Measurements from ENCODE around the gene CD53.

The CD53 gene

DNA sequence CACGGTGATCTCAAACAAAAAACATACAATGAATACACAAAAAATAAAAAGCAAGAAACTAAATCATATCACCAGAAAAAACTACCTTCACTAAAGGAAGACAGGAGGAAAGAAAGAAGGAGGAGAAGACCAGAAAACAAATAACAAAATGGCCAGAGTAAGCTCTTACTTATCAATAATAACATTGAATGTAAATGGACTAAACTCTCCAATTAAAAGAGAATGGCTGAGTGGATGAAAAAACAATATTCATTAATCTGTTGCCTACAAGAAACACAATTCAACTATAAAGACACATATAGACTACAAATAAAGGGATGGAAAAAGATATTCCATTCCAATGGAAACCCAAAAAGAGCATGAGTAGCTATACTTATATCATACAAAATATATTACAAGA is 63.6 kb downstream of the CD53 start:
- no peaks in the 10 kb centered on the region for H3K9me3 ChIP-seq
- H3K27me3 ChIP-seq, result no peaks in the 10 kb centered on the region
- no peaks in the 10 kb centered on the region for H3K36me3 ChIP-seq
- no peaks in the 10 kb centered on the region for H3K4me1 ChIP-seq (ENCODE audit: control insufficient read depth in 1 of 2, insufficient read depth in 1 of 2, low read depth in 1 of 2, low read length in 1 of 2)
- TF ChIP-seq, protein P1, sequence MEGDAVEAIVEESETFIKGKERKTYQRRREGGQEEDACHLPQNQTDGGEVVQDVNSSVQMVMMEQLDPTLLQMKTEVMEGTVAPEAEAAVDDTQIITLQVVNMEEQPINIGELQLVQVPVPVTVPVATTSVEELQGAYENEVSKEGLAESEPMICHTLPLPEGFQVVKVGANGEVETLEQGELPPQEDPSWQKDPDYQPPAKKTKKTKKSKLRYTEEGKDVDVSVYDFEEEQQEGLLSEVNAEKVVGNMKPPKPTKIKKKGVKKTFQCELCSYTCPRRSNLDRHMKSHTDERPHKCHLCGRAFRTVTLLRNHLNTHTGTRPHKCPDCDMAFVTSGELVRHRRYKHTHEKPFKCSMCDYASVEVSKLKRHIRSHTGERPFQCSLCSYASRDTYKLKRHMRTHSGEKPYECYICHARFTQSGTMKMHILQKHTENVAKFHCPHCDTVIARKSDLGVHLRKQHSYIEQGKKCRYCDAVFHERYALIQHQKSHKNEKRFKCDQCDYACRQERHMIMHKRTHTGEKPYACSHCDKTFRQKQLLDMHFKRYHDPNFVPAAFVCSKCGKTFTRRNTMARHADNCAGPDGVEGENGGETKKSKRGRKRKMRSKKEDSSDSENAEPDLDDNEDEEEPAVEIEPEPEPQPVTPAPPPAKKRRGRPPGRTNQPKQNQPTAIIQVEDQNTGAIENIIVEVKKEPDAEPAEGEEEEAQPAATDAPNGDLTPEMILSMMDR (IDR thresholded peaks at IDR 0.05), result no peak
- no peak overlapping the region for H3K27ac ChIP-seq
- no peak overlapping the region for H3K4me3 ChIP-seq (ENCODE audit: low read depth in 1 of 2, low read length in 1 of 2)

DNA sequence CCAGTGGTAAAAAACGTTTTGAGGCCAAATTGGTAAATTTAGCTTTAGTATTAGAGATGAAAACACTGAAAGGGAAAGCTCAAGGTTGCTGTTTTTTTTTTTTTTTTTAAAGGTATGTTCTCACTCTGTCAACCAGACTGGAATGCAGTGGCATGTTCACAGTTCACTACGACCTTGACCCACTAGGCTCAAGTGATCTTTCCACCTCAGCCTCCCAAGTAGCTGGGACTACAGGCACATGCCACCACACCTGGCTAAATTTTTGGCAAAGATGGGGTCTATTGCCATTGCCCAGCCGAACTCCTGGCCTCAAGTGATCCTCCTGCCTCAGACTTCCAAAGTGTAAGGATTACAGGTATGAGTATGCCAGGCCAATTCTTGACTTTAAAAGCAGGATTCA is 71.9 kb downstream of the CD53 start:
- Histone ChIP-seq H3K4me1 (ENCODE audit: control insufficient read depth in 1 of 2, insufficient read depth in 1 of 2, low read depth in 1 of 2, low read length in 1 of 2) (peaks cover 0 to 4% of the 10 kb centered on the region in 2 experiments), H3K27me3 (peaks cover 7% of the 10 kb centered on the region), H3K4me3 (ENCODE audit: low read depth in 1 of 2, low read length in 1 of 2) (no peak overlapping the region), H3K27ac (no peak overlapping the region), H3K9me3 (no peaks in the 10 kb centered on the region), H3K36me3 (peaks cover 15% of the 10 kb centered on the region)
- TF ChIP-seq, protein P1 (IDR thresholded peaks at IDR 0.05), result no peak

DNA sequence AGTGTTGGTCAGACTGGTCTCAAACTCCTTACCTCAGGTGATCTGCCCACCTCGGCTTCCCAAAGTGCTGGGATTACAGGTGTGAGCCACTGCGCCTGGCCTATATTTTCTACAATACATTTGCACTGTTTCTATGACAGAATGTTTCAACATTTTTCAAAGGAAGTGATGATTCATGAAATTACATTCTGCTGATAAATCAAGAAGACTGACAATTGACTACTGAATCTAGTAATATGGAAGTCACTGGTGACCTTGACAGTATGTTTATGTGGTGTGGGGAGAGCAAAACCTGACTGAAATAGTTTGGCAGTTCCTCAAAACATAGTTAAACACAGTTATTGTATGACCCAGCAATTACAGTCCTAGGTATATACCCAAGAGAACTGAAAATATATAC is 72.7 kb downstream of the CD53 start:
- H3K36me3 ChIP-seq, result peaks cover 16% of the 10 kb centered on the region
- TF ChIP-seq, protein P1 (IDR thresholded peaks at IDR 0.05), result no peak
- H3K4me1 ChIP-seq (ENCODE audit: control insufficient read depth in 1 of 2, insufficient read depth in 1 of 2, low read depth in 1 of 2, low read length in 1 of 2), result peaks cover 0 to 5% of the 10 kb centered on the region in 2 experiments
- no peaks in the 10 kb centered on the region for H3K9me3 ChIP-seq
- peaks cover 7% of the 10 kb centered on the region for H3K27me3 ChIP-seq
- H3K27ac ChIP-seq, result no peak overlapping the region
- H3K4me3 ChIP-seq (ENCODE audit: low read depth in 1 of 2, low read length in 1 of 2), result no peak overlapping the region

DNA sequence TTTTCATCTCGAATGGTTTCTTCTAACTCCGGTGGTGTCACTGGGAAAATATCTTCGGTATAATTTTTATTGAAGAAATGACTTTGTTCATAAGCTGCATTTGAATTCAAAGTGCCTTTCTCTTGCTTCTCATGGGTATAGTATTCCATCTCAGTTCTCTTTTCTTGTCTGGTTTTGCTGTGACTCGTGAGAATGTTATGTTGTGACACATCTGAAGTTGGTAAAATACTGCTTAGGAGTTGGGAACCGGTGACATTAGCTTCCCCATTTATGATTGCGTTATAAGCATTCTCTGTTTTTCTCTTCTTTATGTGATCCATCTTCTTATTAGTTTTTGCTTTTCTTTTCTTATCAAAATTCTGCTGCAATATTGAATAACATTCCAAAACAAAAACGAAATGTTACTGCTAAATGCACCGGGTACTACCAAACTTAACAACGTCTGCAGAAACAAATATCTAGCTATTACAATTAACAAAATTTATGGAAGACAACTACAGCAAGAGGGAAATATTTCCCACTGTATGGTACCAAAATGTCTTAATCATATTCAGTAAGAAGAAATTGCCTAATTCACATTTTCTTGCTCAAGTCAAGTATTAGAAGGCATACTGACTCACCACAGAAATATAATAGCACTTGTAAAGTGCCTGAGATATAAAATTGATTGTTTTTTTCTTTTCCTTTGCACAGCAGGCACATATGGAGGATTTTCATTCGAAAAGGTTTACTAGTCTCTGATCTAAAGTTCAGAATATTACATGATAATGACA is 75.3 kb downstream of the CD53 start:
- TF ChIP-seq, protein P1 (IDR thresholded peaks at IDR 0.05), result no peak
- H3K4me3 ChIP-seq (ENCODE audit: low read depth in 1 of 2, low read length in 1 of 2), result no peak overlapping the region
- H3K27ac ChIP-seq, result no peak overlapping the region
- H3K4me1 ChIP-seq (ENCODE audit: control insufficient read depth in 1 of 2, insufficient read depth in 1 of 2, low read depth in 1 of 2, low read length in 1 of 2), result peaks cover 9 to 20% of the 10 kb centered on the region in 2 experiments
- H3K9me3 ChIP-seq, result no peaks in the 10 kb centered on the region
- no peaks in the 10 kb centered on the region for H3K27me3 ChIP-seq
- H3K36me3 ChIP-seq, result peaks cover 19% of the 10 kb centered on the region

Measured in neutrophil (primary cell).